GM12878 (cell line): ENCODE measurements around the gene POLR1G. TPM values are rescaled to one million over a fixed set of nuclear protein-coding genes. Genes with fewer than 3 reads are reported as not detected.

Experiments used
- ATAC-seq: fragments of 200-7000 bp; cut with Tn5 transposase; 3 replicates; pipeline ENCODE4 v1.9.1; 2020; ENCODE audit warnings: mild to moderate bottlenecking, moderate library complexity
- BruUV-seq: library from RNA; stranded (reverse); fragments of 400-500 nt; replicated peaks from 2 replicates; lab custom pipeline; 2021; lab: Mats Ljungman, UMichigan
- CTCF ChIA-PET: fragments of 300-600 bp; sonication (Branson Sonifier 250); formaldehyde crosslinking; extraction: SDS; loops from one replicate; lab custom pipeline; 2021; ENCODE audit warnings: inconsistent platforms; lab: Yijun Ruan, JAX
- POLR2A ChIA-PET: fragments of 350-600 bp; formaldehyde crosslinking; extraction: SDS; loops from one replicate; lab custom pipeline; 2021; ENCODE audit warnings: inconsistent platforms; lab: Charles Lee
- RAD21 ChIA-PET: fragments of 300-600 bp; sonication (Branson Sonifier 250); formaldehyde crosslinking; loops from one replicate; lab custom pipeline; 2023; ENCODE audit warnings: antibody characterized with exemption; ENCODE audit not compliant: unreplicated experiment; lab: Charles Lee
- SMC1A ChIA-PET: fragments of 300-600 bp; sonication (Branson Sonifier 250); formaldehyde crosslinking; loops from one replicate; lab custom pipeline; 2023; ENCODE audit not compliant: unreplicated experiment, uncharacterized antibody; lab: Charles Lee
- DNase-seq: peaks from one replicate; pipeline ENCODE4 v3.0.0-alpha.2; 2011; ENCODE audit warnings: low read depth, low spot score
- FAIRE-seq: peaks from 3 replicates; lab custom pipeline; 2011; peaks lifted over from hg19 to GRCh38; lab: Jason Lieb, UNC
- H2AFZ ChIP-seq: 2 replicates; pipeline ENCODE4 v1.6.0; 2011; ENCODE audit warnings: low read depth, low read length, control low read depth; ENCODE audit not compliant: control insufficient read depth
- H3K27ac ChIP-seq: 2 replicates; pipeline ENCODE4 v1.5.1; 2011; ENCODE audit warnings: control low read depth; ENCODE audit not compliant: control insufficient read depth, insufficient read depth
- H3K27me3 ChIP-seq, 2 experiments: replicated peaks in 1 of 2; 2 replicates each; pipeline versions ENCODE4 v1.6.0 to v1.6.1; 2011; ENCODE audit warnings: low read length in 1 of 2; ENCODE audit not compliant: control insufficient read depth in 2 of 2, insufficient read depth in 2 of 2
- H3K36me3 ChIP-seq, 2 experiments: 2 replicates each; pipeline ENCODE4 v1.5.1; 2011; ENCODE audit warnings: low read length in 1 of 2; ENCODE audit not compliant: control insufficient read depth in 2 of 2, insufficient read depth in 2 of 2
- H3K4me1 ChIP-seq: 2 replicates; pipeline ENCODE4 v1.6.1; 2011; ENCODE audit warnings: mild to moderate bottlenecking, low read length, moderate library complexity, mixed read lengths; ENCODE audit not compliant: control insufficient read depth, insufficient read depth
- H3K4me2 ChIP-seq: 2 replicates; pipeline ENCODE4 v1.6.0; 2011; ENCODE audit warnings: control low read depth; ENCODE audit not compliant: control insufficient read depth, insufficient read depth
- H3K4me3 ChIP-seq: fragments of 200-600 bp; sonication (generic); 2 replicates; pipeline ENCODE4 v1.5.1; 2016
- H3K79me2 ChIP-seq: 2 replicates; pipeline ENCODE4 v1.6.0; 2011; ENCODE audit warnings: low read length; ENCODE audit not compliant: control insufficient read depth, insufficient read depth
- H3K9ac ChIP-seq: 2 replicates; pipeline ENCODE4 v1.8.0; 2011; ENCODE audit warnings: low read length, control low read depth, mixed read lengths; ENCODE audit not compliant: control insufficient read depth, insufficient read depth
- H3K9me3 ChIP-seq: replicated peaks from 3 replicates; pipeline ENCODE4 v1.5.1; 2011; ENCODE audit warnings: mild to moderate bottlenecking, low read length; ENCODE audit not compliant: control insufficient read depth, insufficient read depth
- H4K20me1 ChIP-seq: 2 replicates; pipeline ENCODE4 v1.6.0; 2011; ENCODE audit not compliant: control insufficient read depth, insufficient read depth
- CREB1 ChIP-seq: IDR thresholded peaks from 2 replicates; pipeline ENCODE4 v1.6.1; 2012; ENCODE audit warnings: low read depth, mild to moderate bottlenecking, inconsistent platforms
- EED ChIP-seq: sonication (generic); IDR thresholded peaks from 2 replicates; pipeline ENCODE4 v1.6.1; 2016; ENCODE audit warnings: antibody characterized with exemption, low read depth
- EP300 ChIP-seq, 2 experiments: fragments of 150-350 bp in 1 of 2; IDR thresholded peaks; 2 replicates each; pipeline ENCODE4 v1.6.1; 2011 to 2012; ENCODE audit warnings: low read depth in 2 of 2, low read length in 2 of 2, borderline replicate concordance in 1 of 2, improper control_type of control experiment in 1 of 2, inconsistent platforms in 1 of 2; ENCODE audit not compliant: control insufficient read depth in 1 of 2
- ETV6 ChIP-seq, 2 experiments: fragments of 450-650 bp in 1 of 2; IDR thresholded peaks in 1 of 2; conservative IDR thresholded peaks in 1 of 2; 2 replicates each; pipeline ENCODE4 v1.6.1; 2014; ENCODE audit warnings: antibody characterized with exemption in 1 of 2, borderline replicate concordance in 1 of 2, low read depth in 1 of 2, mild to moderate bottlenecking in 1 of 2, moderate library complexity in 1 of 2
- FOS ChIP-seq: IDR thresholded peaks from 3 replicates; pipeline ENCODE4 v1.6.1; 2011; ENCODE audit warnings: borderline replicate concordance; ENCODE audit not compliant: insufficient read length; ENCODE audit errors: extremely low read depth
- FOXM1 ChIP-seq: IDR thresholded peaks from 2 replicates; pipeline ENCODE4 v1.6.1; 2012; ENCODE audit warnings: low read depth, mild to moderate bottlenecking, inconsistent platforms, low read length, moderate library complexity
- HCFC1 ChIP-seq: fragments of 150-350 bp; IDR thresholded peaks from 2 replicates; pipeline ENCODE4 v1.6.1; 2014; ENCODE audit warnings: low read length
- IKZF2 ChIP-seq, 2 experiments: fragments of 450-650 bp; IDR thresholded peaks; 2 replicates each; pipeline ENCODE4 v1.6.1; 2017; ENCODE audit warnings: mild to moderate bottlenecking in 2 of 2, moderate library complexity in 2 of 2
- KAT2A ChIP-seq: conservative IDR thresholded peaks from 2 replicates; pipeline ENCODE4 v1.6.1; 2011; ENCODE audit warnings: low read depth, low read length; ENCODE audit not compliant: control insufficient read depth
- MEF2A ChIP-seq: IDR thresholded peaks from 2 replicates; pipeline ENCODE4 v1.6.1; 2011; ENCODE audit warnings: low read depth, mild to moderate bottlenecking, low read length, moderate library complexity; ENCODE audit not compliant: insufficient read depth
- MTA3 ChIP-seq: IDR thresholded peaks from 2 replicates; pipeline ENCODE4 v1.6.1; 2012; ENCODE audit warnings: low read length, inconsistent platforms, borderline replicate concordance
- POU2F2 ChIP-seq: IDR thresholded peaks from 3 replicates; pipeline ENCODE4 v1.6.1; 2011; ENCODE audit warnings: low read depth, mild to moderate bottlenecking, low read length, borderline replicate concordance
- SMC3 ChIP-seq: IDR thresholded peaks from 2 replicates; pipeline ENCODE4 v1.6.1; 2011; ENCODE audit warnings: low read length, improper control_type of control experiment, borderline replicate concordance
- YY1 ChIP-seq: IDR thresholded peaks from 2 replicates; pipeline ENCODE4 v1.6.1; 2011; ENCODE audit warnings: low read depth, mild to moderate bottlenecking, low read length
- ZNF24 ChIP-seq: fragments of 450-650 bp; IDR thresholded peaks from 2 replicates; pipeline ENCODE4 v1.6.1; 2017; ENCODE audit warnings: antibody characterized with exemption, mild to moderate bottlenecking
- ZNF274 ChIP-seq: IDR thresholded peaks from one replicate; pipeline ENCODE4 v1.8.0; 2011; ENCODE audit not compliant: insufficient read length, insufficient read depth
- ZZZ3 ChIP-seq: IDR thresholded peaks from 2 replicates; pipeline ENCODE4 v1.6.1; 2011; ENCODE audit warnings: low read depth; ENCODE audit not compliant: control insufficient read depth, insufficient read length
- WGBS: methylation state at CpG from one replicate; pipeline ENCODE4 v1.1.6; 2016; ENCODE audit warnings: low lambda C conversion rate; ENCODE audit not compliant: insufficient replicate concordance, insufficient coverage; ENCODE audit errors: missing lambda C conversion rate; 5-methylcytosine and 5-hydroxymethylcytosine counted together
- in situ Hi-C: fragments of 300-500 bp; cut with MboI; formaldehyde crosslinking; loops from 9 replicates; pipeline ENCODE4 v1.14.3; 2018; ENCODE audit warnings: mixed read lengths
- intact Hi-C: fragments of 100-400 bp; cut with micrococcal nuclease; formaldehyde crosslinking; loops from one replicate; pipeline ENCODE4 v1.14.2; 2022; ENCODE audit not compliant: unreplicated experiment
- polyA plus RNA-seq, 11 experiments: library from polyadenylated mRNA; depleted of rRNA in 4 of 11; unstranded in 6 of 11; stranded (reverse) in 5 of 11; fragments of >200 nt; fragmentation: Nextera tagmentation in 4 of 11; fragmentation: Illumina TruSeq in 1 of 11; extraction: Ambion mirVana in 4 of 11; extraction: Trizol in 1 of 11; gene quantifications; 1 replicate in 1 of 11; 2 replicates in 10 of 11; pipeline versions ENCODE4 v1.2.1 to v1.2.3, GENCODE V29; 2011 to 2016; ENCODE audit warnings: inconsistent platforms in 2 of 11, missing spikeins in 2 of 11, low read depth in 1 of 11
- total RNA-seq, 4 experiments: library from RNA; depleted of rRNA in 3 of 4; stranded (reverse); fragments of >200 nt in 3 of 4; fragmentation: Illumina TruSeq in 1 of 4; extraction: Trizol in 1 of 4; gene quantifications; 2 replicates each; pipeline versions ENCODE4 v1.2.1 to v1.2.3, GENCODE V29; 2013 to 2021
- TF ChIP-seq, protein P1 (sequence below): IDR thresholded peaks from 2 replicates; pipeline ENCODE4 v1.6.1; 2012; ENCODE audit warnings: improper control_type of control experiment, low read depth, low read length; ENCODE audit not compliant: insufficient replicate concordance

Gene POLR1G
- total and polyA plus RNA-seq, 10 of the 15 experiments (the other 5 are each of a cell fraction or from before 2014, with no cell fraction given) = 2.0 to 30.9 (median 20.5) TPM

DNA sequence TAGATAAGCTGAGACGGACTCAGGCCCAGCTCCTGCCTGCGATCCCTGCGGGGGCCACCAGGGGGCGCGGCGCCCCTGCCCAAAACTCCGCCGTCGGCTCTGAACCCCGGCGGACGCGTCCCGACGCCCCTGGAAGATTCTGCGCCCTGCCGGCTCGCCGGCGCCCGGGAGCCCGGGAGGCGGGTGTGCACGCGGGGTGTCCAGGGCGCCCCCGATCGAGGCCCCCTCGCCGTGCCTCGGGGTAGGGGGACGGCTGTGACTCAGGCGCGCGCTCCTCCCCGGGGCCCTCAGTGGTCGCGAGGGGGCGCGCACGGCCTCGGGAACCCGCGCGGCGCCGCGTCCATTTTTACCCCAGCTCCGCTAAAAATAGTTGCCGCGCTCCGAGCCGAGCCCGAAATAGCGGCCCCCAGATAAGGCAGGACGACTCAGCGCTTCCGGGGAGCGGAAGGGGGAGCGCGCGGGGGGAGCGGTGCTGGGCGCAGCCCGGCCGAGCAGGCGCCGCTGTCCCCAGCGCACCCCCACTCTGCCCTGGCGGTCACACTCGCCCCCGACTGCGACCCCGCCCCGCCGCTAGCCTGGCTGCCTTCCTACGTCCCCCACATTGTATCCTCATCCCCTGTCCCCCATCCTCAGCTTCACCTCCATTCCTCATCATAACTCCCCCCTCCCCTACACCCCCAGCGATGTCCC lies 33.3 kb downstream of the POLR1G start:
- H4K20me1 ChIP-seq = no peaks in the 10 kb centered on the region
- ChIA-PET CTCF (interaction anchor here (0.6 to 6.6 kb wide), 46 partner anchors 9 to 359 kb away, joined by 3 to 385 read pairs (median 4); partner anchors contain the start of genes ERCC1, FOSB, PPM1N and PPP1R13L), POLR2A (interaction anchor here (0.6 to 2.6 kb wide), 13 partner anchors 8 to 218 kb away, joined by 3 to 30 read pairs (median 6); partner anchors contain the start of gene FOSB), RAD21 (interaction anchor here (0.8 to 3.5 kb wide), 25 partner anchors 8 to 330 kb away, joined by 3 to 206 read pairs (median 5); partner anchors contain the start of genes FOSB, PPP1R13L, QPCTL and SIX5), SMC1A (interaction anchor here (0.7 to 6.0 kb wide), 18 partner anchors 9 to 206 kb away, joined by 3 to 145 read pairs (median 6); partner anchors contain the start of gene FOSB)
- intact Hi-C loops (loop anchor here (1.0 to 5.0 kb wide), 4 partner anchors 11 to 203 kb away; partner anchors contain the start of gene OPA3), in situ Hi-C loops (loop anchor here (5.0 kb wide), 1 partner anchor 38 kb away; no protein-coding TSS in a partner anchor)
- peak overlapping the region; percentile 76 for H3K4me2 ChIP-seq
- H3K4me1 ChIP-seq = peaks cover 18% of the 10 kb centered on the region
- H2AFZ ChIP-seq = peak overlapping the region; percentile 75
- H3K36me3 ChIP-seq = no peaks in the 10 kb centered on the region
- ATAC-seq = peak; percentile 81
- peak overlapping the region; percentile 82 for H3K27ac ChIP-seq
- WGBS = under 1% methylated on average over 77 of the region's 78 CpGs
- no peak for FAIRE-seq
- peak overlapping the region; percentile 57 for H3K4me3 ChIP-seq
- no peaks in the 10 kb centered on the region for H3K79me2 ChIP-seq
- H3K9ac ChIP-seq = peak overlapping the region; percentile 73
- no peaks in the 10 kb centered on the region for H3K9me3 ChIP-seq
- no peaks in the 10 kb centered on the region for H3K27me3 ChIP-seq
- no TSS peak for BruUV-seq
- no peak for DNase-seq
- TF ChIP-seq YY1 (peak; percentile 91), CREB1 (0 out of 2 replicates have a peak, but pooled peaks have one; percentile 42), KAT2A (no peak), MEF2A (peak; percentile 99), HCFC1 (peak; percentile 11; the same call in 1 of the 2 replicates), MTA3 (no peak), EP300 (IDR thresholded peaks at IDR 0.05; ENCODE audit: borderline replicate concordance in 1 of 2, control insufficient read depth in 1 of 2, low read depth in 2 of 2, low read length in 2 of 2) (no peak), POU2F2 (peak; percentile 36; the same call in 1 of the 3 replicates), ZNF274 (no peak), ETV6 (conservative IDR thresholded peaks at IDR 0.05 in 1 of 2, IDR thresholded peaks at IDR 0.05 in 1 of 2; ENCODE audit: borderline replicate concordance in 1 of 2, low read depth in 1 of 2) (0 out of 4 replicates have a peak, but pooled peaks of 1 of the 2 experiments have one; percentile 16), FOS (no peak), EED (peak; percentile 21; the same call in 1 of the 2 replicates), ZNF24 (0 out of 2 replicates have a peak, but pooled peaks have one; percentile 72), ZZZ3 (no peak), FOXM1 (peak; percentile 75), IKZF2 (IDR thresholded peaks at IDR 0.05) (no peak), SMC3 (peak; percentile 88)
- TF ChIP-seq, protein P1, sequence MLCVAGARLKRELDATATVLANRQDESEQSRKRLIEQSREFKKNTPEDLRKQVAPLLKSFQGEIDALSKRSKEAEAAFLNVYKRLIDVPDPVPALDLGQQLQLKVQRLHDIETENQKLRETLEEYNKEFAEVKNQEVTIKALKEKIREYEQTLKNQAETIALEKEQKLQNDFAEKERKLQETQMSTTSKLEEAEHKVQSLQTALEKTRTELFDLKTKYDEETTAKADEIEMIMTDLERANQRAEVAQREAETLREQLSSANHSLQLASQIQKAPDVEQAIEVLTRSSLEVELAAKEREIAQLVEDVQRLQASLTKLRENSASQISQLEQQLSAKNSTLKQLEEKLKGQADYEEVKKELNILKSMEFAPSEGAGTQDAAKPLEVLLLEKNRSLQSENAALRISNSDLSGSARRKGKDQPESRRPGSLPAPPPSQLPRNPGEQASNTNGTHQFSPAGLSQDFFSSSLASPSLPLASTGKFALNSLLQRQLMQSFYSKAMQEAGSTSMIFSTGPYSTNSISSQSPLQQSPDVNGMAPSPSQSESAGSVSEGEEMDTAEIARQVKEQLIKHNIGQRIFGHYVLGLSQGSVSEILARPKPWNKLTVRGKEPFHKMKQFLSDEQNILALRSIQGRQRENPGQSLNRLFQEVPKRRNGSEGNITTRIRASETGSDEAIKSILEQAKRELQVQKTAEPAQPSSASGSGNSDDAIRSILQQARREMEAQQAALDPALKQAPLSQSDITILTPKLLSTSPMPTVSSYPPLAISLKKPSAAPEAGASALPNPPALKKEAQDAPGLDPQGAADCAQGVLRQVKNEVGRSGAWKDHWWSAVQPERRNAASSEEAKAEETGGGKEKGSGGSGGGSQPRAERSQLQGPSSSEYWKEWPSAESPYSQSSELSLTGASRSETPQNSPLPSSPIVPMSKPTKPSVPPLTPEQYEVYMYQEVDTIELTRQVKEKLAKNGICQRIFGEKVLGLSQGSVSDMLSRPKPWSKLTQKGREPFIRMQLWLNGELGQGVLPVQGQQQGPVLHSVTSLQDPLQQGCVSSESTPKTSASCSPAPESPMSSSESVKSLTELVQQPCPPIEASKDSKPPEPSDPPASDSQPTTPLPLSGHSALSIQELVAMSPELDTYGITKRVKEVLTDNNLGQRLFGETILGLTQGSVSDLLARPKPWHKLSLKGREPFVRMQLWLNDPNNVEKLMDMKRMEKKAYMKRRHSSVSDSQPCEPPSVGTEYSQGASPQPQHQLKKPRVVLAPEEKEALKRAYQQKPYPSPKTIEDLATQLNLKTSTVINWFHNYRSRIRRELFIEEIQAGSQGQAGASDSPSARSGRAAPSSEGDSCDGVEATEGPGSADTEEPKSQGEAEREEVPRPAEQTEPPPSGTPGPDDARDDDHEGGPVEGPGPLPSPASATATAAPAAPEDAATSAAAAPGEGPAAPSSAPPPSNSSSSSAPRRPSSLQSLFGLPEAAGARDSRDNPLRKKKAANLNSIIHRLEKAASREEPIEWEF = no peak
